GM19025 (cell line): ENCODE measurements around the gene ATP8B3.
"Not testable (repeated sequence)": the region's sequence is repeated elsewhere in the genome, so short reads cannot be mapped to it uniquely, and the experiment has no call there.

Experiments used
- ATAC-seq: cut with Tn5 transposase; IDR thresholded peaks from one replicate; pipeline ENCODE4 v1.9.1; 2021; ENCODE audit warnings: mild to moderate bottlenecking, low read depth, moderate library complexity; ENCODE audit not compliant: unreplicated experiment

ATP8B3 gene

GRCh38 chr19:1774989-1775772, 36.9 kb downstream of the ATP8B3 start:
- no peak for ATAC-seq

- no peak for ATAC-seq
Measured at GRCh38 chr19:1773184-1773583, 38.9 kb downstream of the ATP8B3 start.

GRCh38 chr19:1770866-1771576, 41.1 kb downstream of the ATP8B3 start:
- ATAC-seq: no peak

- ATAC-seq: no peak
Measured at GRCh38 chr19:1769645-1769985, 42.5 kb downstream of the ATP8B3 start.

GRCh38 chr19:1768918-1769644, 43.0 kb downstream of the ATP8B3 start:
- no peak for ATAC-seq

GRCh38 chr19:1768248-1768647, 43.8 kb downstream of the ATP8B3 start:
- no peak for ATAC-seq

- no peak for ATAC-seq
Measured at GRCh38 chr19:1767464-1767933, 44.6 kb downstream of the ATP8B3 start.

GRCh38 chr19:1766800-1767352, 45.2 kb downstream of the ATP8B3 start:
- ATAC-seq: no peak

- no peak for ATAC-seq
Measured at GRCh38 chr19:1765904-1766799, 45.9 kb downstream of the ATP8B3 start.

GRCh38 chr19:1765232-1765903, 46.7 kb downstream of the ATP8B3 start:
- ATAC-seq: no peak

GRCh38 chr19:1764729-1765128, 47.3 kb downstream of the ATP8B3 start:
- no peak for ATAC-seq

- ATAC-seq: no peak
Measured at GRCh38 chr19:1763648-1764639, 48.1 kb downstream of the ATP8B3 start.

- no peak for ATAC-seq
Measured at GRCh38 chr19:1762243-1763117, 49.6 kb downstream of the ATP8B3 start.

- ATAC-seq: no peak
Measured at GRCh38 chr19:1761528-1762242, 50.4 kb downstream of the ATP8B3 start.

GRCh38 chr19:1760786-1761527, 51.1 kb downstream of the ATP8B3 start:
- not testable (repeated sequence) for ATAC-seq

- ATAC-seq: no peak
Measured at GRCh38 chr19:1760020-1760419, 52.1 kb downstream of the ATP8B3 start.
